HepG2 (cell line): ENCODE data around the gene C20orf204. TPM values are rescaled to one million over a fixed set of nuclear protein-coding genes. Genes with fewer than 3 reads are reported as not detected.
A peak's percentile ranks its signal among the peaks of the same experiment; 100 is the strongest.

Source experiments
- ATF1 ChIP-seq: IDR thresholded peaks from 2 replicates; pipeline ENCODE4 v1.6.1; 2016; ENCODE audit warnings: mild to moderate bottlenecking, control low read depth
- CBX2 ChIP-seq, 2 experiments: fragments of 200-600 bp in 1 of 2; sonication (generic); formaldehyde crosslinking in 1 of 2; IDR thresholded peaks; 2 replicates each; pipeline versions ENCODE4 v1.7.0 to v1.8.1; 2018 to 2022; ENCODE audit warnings: low read depth in 2 of 2, low read length in 1 of 2, mild to moderate bottlenecking in 1 of 2, missing genetic modification reagents in 1 of 2
- CHD2 ChIP-seq: IDR thresholded peaks from 2 replicates; pipeline ENCODE4 v1.6.1; 2011; ENCODE audit warnings: low read depth, low read length, improper control_type of control experiment
- EP300 ChIP-seq, 3 experiments: sonication (generic) in 1 of 3; formaldehyde crosslinking in 1 of 3; IDR thresholded peaks; 2 replicates each; pipeline versions ENCODE4 v1.5.1 to v1.6.1; 2011 to 2020; ENCODE audit warnings: low read depth in 2 of 3, low read length in 2 of 3, borderline replicate concordance in 1 of 3, improper control_type of control experiment in 1 of 3, mild to moderate bottlenecking in 1 of 3, missing genetic modification reagents in 1 of 3, moderate library complexity in 1 of 3
- MEF2D ChIP-seq: sonication (generic); formaldehyde crosslinking; IDR thresholded peaks from 2 replicates; pipeline ENCODE4 v1.5.1; 2020; ENCODE audit warnings: mild to moderate bottlenecking, missing genetic modification reagents
- SOX13 ChIP-seq, 3 experiments: fragments of 450-650 bp in 1 of 3; sonication (generic) in 1 of 3; formaldehyde crosslinking in 1 of 3; IDR thresholded peaks in 2 of 3; conservative IDR thresholded peaks in 1 of 3; 2 replicates each; pipeline versions ENCODE4 v1.5.0 to v1.6.1; 2016 to 2020; ENCODE audit warnings: antibody characterized with exemption in 1 of 3, mild to moderate bottlenecking in 1 of 3, missing compliant biosample characterization in 1 of 3, missing genetic modification reagents in 1 of 3, moderate library complexity in 1 of 3
- TOE1 ChIP-seq: sonication (generic); formaldehyde crosslinking; IDR thresholded peaks from 2 replicates; pipeline ENCODE4 v1.4.0; 2020; ENCODE audit warnings: mild to moderate bottlenecking, missing genetic modification reagents
- ZBTB3 ChIP-seq: sonication (generic); formaldehyde crosslinking; IDR thresholded peaks from 2 replicates; pipeline ENCODE4 v1.4.0; 2020; ENCODE audit warnings: low read depth, mild to moderate bottlenecking, moderate library complexity, missing genetic modification reagents, borderline replicate concordance
- ZNF251 ChIP-seq: sonication (generic); formaldehyde crosslinking; IDR thresholded peaks from 2 replicates; pipeline ENCODE4 v1.9.0; 2021; ENCODE audit warnings: mild to moderate bottlenecking, missing genetic modification reagents
- ZNF292 ChIP-seq: sonication (generic); formaldehyde crosslinking; IDR thresholded peaks from 2 replicates; pipeline ENCODE4 v1.8.1; 2022; ENCODE audit warnings: mild to moderate bottlenecking, low read depth, missing genetic modification reagents, borderline replicate concordance
- ZNF335 ChIP-seq: sonication (generic); formaldehyde crosslinking; IDR thresholded peaks from 2 replicates; pipeline ENCODE4 v1.4.0; 2020; ENCODE audit warnings: missing genetic modification reagents
- ZNF34 ChIP-seq: sonication (generic); formaldehyde crosslinking; IDR thresholded peaks from 2 replicates; pipeline ENCODE4 v1.4.0; 2020; ENCODE audit warnings: mild to moderate bottlenecking, missing genetic modification reagents, borderline replicate concordance
- ZNF891 ChIP-seq: sonication (generic); formaldehyde crosslinking; IDR thresholded peaks from 2 replicates; pipeline ENCODE4 v1.5.0; 2020; ENCODE audit warnings: mild to moderate bottlenecking, missing genetic modification reagents
- polyA plus RNA-seq, 8 experiments: library from polyadenylated mRNA; depleted of rRNA in 3 of 8; stranded (reverse) in 7 of 8; unstranded in 1 of 8; fragments of >200 nt; fragmentation: Illumina TruSeq in 4 of 8; extraction: Trizol in 4 of 8; gene quantifications; 2 replicates each; pipeline versions ENCODE4 v1.2.1 to v1.2.3, GENCODE V29; 2011 to 2016; ENCODE audit warnings: low read depth in 4 of 8, missing spikeins in 1 of 8, mixed read lengths in 1 of 8; ENCODE audit not compliant: insufficient read depth in 1 of 8
- total RNA-seq, 5 experiments: library from RNA; depleted of rRNA; stranded (reverse); fragments of >200 nt; fragmentation: Illumina TruSeq; extraction: Trizol; gene quantifications; 2 replicates each; pipeline ENCODE4 v1.2.3, GENCODE V29; 2016; ENCODE audit warnings: low read depth in 1 of 5
- TF ChIP-seq, protein P1 (sequence below): sonication (generic); formaldehyde crosslinking; IDR thresholded peaks from 2 replicates; pipeline ENCODE4 v1.4.0; 2020; ENCODE audit warnings: missing genetic modification reagents
- TF ChIP-seq, protein P2 (sequence below): sonication (generic); formaldehyde crosslinking; IDR thresholded peaks from 2 replicates; pipeline ENCODE4 v1.5.0; 2020; ENCODE audit warnings: mild to moderate bottlenecking, missing genetic modification reagents
- TF ChIP-seq, protein P3 (sequence below): sonication (generic); formaldehyde crosslinking; IDR thresholded peaks from 2 replicates; pipeline ENCODE4 v1.9.0; 2021; ENCODE audit warnings: missing genetic modification reagents, borderline replicate concordance

The C20orf204 gene
- total and polyA plus RNA-seq, 2 of the 13 experiments (the other 11 are each of a cell fraction or from before 2014, with no cell fraction given), result 22.1 to 80.0 TPM

DNA sequence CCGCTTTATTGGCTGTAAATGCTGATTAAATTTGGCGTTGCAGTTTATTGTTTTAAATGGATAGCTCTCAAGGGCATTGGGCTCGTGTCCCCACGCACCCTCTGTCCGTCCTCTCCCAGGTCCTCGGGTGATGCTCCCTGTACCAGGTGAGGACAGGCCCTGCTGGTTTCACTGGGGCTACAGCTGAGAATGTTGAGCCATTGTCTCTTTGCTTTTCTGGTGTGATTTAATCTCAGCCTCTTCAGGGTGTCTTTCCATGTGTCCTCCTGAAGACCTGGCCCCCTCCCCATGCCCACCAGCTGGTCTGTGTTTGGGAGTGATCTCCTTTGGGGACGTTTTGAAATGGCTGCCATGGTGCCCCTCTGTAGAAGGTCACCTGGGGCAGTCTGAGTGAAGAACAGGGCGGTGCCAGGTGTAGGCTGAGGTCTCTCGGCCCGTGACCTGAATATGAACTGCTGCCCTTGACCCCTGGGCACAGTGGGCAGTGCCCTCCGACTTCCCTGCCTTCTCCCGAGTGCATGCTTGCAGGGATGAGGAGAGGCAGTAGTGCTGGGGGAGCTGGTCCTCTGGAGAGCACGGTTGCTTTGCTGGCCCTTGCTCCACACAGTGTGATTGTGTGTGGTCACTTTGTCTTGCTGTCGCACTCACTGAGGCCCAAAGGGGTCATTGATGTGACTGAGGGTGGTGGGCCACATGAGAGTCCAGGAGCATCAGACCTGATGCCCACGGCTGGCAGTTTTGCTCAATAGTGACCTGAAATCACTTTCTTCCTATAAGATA lies 12.4 kb upstream of the C20orf204 start (continued):
- TF ChIP-seq SOX13 (IDR thresholded peaks at IDR 0.05), result no peak
- TF ChIP-seq SOX13 (CRISPR knock-in tag; conservative IDR thresholded peaks at IDR 0.05 in 1 of 2, IDR thresholded peaks at IDR 0.05 in 1 of 2), result no peak
- no peak for TF ChIP-seq ZNF34 (CRISPR knock-in tag)
- no peak for TF ChIP-seq ATF1 (CRISPR knock-in tag)
- TF ChIP-seq EP300 (IDR thresholded peaks at IDR 0.05; ENCODE audit: low read depth in 2 of 2, low read length in 2 of 2), result 0 out of 4 replicates have a peak, but pooled peaks of 1 of the 2 experiments have one; percentile 14
- TF ChIP-seq EP300 (CRISPR knock-in tag; IDR thresholded peaks at IDR 0.05; ENCODE audit: borderline replicate concordance), result no peak
- no peak for TF ChIP-seq CBX2 (IDR thresholded peaks at IDR 0.05; ENCODE audit: low read depth, low read length)
- no peak for TF ChIP-seq CBX2 (CRISPR knock-in tag; IDR thresholded peaks at IDR 0.05; ENCODE audit: low read depth)
- TF ChIP-seq, protein P1, sequence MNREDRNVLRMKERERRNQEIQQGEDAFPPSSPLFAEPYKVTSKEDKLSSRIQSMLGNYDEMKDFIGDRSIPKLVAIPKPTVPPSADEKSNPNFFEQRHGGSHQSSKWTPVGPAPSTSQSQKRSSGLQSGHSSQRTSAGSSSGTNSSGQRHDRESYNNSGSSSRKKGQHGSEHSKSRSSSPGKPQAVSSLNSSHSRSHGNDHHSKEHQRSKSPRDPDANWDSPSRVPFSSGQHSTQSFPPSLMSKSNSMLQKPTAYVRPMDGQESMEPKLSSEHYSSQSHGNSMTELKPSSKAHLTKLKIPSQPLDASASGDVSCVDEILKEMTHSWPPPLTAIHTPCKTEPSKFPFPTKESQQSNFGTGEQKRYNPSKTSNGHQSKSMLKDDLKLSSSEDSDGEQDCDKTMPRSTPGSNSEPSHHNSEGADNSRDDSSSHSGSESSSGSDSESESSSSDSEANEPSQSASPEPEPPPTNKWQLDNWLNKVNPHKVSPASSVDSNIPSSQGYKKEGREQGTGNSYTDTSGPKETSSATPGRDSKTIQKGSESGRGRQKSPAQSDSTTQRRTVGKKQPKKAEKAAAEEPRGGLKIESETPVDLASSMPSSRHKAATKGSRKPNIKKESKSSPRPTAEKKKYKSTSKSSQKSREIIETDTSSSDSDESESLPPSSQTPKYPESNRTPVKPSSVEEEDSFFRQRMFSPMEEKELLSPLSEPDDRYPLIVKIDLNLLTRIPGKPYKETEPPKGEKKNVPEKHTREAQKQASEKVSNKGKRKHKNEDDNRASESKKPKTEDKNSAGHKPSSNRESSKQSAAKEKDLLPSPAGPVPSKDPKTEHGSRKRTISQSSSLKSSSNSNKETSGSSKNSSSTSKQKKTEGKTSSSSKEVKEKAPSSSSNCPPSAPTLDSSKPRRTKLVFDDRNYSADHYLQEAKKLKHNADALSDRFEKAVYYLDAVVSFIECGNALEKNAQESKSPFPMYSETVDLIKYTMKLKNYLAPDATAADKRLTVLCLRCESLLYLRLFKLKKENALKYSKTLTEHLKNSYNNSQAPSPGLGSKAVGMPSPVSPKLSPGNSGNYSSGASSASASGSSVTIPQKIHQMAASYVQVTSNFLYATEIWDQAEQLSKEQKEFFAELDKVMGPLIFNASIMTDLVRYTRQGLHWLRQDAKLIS (CRISPR knock-in tag), result 0 out of 2 replicates have a peak, but pooled peaks have one; percentile 66
- TF ChIP-seq CHD2, result no peak
- TF ChIP-seq ZNF335 (CRISPR knock-in tag), result no peak
- no peak; the same call in none of the 2 replicates for TF ChIP-seq MEF2D (CRISPR knock-in tag)
- TF ChIP-seq ZNF251 (CRISPR knock-in tag), result no peak
- TF ChIP-seq, protein P2, sequence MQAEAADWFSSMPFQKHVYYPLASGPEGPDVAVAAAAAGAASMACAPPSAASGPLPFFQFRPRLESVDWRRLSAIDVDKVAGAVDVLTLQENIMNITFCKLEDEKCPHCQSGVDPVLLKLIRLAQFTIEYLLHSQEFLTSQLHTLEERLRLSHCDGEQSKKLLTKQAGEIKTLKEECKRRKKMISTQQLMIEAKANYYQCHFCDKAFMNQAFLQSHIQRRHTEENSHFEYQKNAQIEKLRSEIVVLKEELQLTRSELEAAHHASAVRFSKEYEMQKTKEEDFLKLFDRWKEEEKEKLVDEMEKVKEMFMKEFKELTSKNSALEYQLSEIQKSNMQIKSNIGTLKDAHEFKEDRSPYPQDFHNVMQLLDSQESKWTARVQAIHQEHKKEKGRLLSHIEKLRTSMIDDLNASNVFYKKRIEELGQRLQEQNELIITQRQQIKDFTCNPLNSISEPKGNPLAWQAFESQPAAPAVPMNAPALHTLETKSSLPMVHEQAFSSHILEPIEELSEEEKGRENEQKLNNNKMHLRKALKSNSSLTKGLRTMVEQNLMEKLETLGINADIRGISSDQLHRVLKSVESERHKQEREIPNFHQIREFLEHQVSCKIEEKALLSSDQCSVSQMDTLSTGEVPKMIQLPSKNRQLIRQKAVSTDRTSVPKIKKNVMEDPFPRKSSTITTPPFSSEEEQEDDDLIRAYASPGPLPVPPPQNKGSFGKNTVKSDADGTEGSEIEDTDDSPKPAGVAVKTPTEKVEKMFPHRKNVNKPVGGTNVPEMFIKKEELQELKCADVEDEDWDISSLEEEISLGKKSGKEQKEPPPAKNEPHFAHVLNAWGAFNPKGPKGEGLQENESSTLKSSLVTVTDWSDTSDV (CRISPR knock-in tag), result 0 out of 2 replicates have a peak, but pooled peaks have one; percentile 78
- peak; percentile 90; the same call in 1 of the 2 replicates for TF ChIP-seq ZNF891 (CRISPR knock-in tag)
- TF ChIP-seq, protein P3, sequence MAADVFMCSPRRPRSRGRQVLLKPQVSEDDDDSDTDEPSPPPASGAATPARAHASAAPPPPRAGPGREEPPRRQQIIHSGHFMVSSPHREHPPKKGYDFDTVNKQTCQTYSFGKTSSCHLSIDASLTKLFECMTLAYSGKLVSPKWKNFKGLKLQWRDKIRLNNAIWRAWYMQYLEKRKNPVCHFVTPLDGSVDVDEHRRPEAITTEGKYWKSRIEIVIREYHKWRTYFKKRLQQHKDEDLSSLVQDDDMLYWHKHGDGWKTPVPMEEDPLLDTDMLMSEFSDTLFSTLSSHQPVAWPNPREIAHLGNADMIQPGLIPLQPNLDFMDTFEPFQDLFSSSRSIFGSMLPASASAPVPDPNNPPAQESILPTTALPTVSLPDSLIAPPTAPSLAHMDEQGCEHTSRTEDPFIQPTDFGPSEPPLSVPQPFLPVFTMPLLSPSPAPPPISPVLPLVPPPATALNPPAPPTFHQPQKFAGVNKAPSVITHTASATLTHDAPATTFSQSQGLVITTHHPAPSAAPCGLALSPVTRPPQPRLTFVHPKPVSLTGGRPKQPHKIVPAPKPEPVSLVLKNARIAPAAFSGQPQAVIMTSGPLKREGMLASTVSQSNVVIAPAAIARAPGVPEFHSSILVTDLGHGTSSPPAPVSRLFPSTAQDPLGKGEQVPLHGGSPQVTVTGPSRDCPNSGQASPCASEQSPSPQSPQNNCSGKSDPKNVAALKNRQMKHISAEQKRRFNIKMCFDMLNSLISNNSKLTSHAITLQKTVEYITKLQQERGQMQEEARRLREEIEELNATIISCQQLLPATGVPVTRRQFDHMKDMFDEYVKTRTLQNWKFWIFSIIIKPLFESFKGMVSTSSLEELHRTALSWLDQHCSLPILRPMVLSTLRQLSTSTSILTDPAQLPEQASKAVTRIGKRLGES (CRISPR knock-in tag), result no peak
- no peak for TF ChIP-seq TOE1 (CRISPR knock-in tag)
- TF ChIP-seq ZBTB3, result no peak
- TF ChIP-seq ZNF292 (CRISPR knock-in tag), result no peak; the same call in 1 of the 2 replicates
